ENCODE measurements around the gene B3GLCT. TPM values are rescaled to one million over a fixed set of nuclear protein-coding genes. Genes with fewer than 3 reads are reported as not detected.

The B3GLCT gene
- total and polyA plus RNA-seq, 2 of the 13 experiments (the other 11 are each of a cell fraction or from before 2014, with no cell fraction given): 2.0 to 7.1 TPM

GRCh38 chr13:31267126-31267784 lies 67.5 kb downstream of the B3GLCT start (continued):
- TF ChIP-seq ARID3A (IDR thresholded peaks at IDR 0.05; ENCODE audit: low read depth, low read length) (no peak), KLF11 (CRISPR knock-in tag; IDR thresholded peaks at IDR 0.05) (no peak), ATF6 (CRISPR knock-in tag; conservative IDR thresholded peaks at IDR 0.05) (no peak), EED (CRISPR knock-in tag; IDR thresholded peaks at IDR 0.05) (no peak), GLMP (CRISPR knock-in tag; IDR thresholded peaks at IDR 0.05; ENCODE audit: borderline replicate concordance) (no peak), ZNF747 (CRISPR knock-in tag; IDR thresholded peaks at IDR 0.05; ENCODE audit: borderline replicate concordance) (no peak), CENPBD1 (CRISPR knock-in tag; IDR thresholded peaks at IDR 0.05; ENCODE audit: borderline replicate concordance, low read depth) (no peak), ZMAT3 (CRISPR knock-in tag; conservative IDR thresholded peaks at IDR 0.05) (no peak)
